Neuron (in vitro differentiated cells): ENCODE data around the gene FUT6.

ENCODE experiments used
- H2AFZ ChIP-seq: one replicate; pipeline ENCODE4 v1.6.1; 2013; ENCODE audit warnings: low read depth, mild to moderate bottlenecking, inconsistent platforms, low read length, moderate library complexity
- H3K27me3 ChIP-seq: one replicate; pipeline ENCODE4 v1.6.1; 2013; ENCODE audit warnings: low read length; ENCODE audit not compliant: insufficient read depth
- H3K36me3 ChIP-seq: one replicate; pipeline ENCODE4 v1.6.1; 2013; ENCODE audit warnings: low read length; ENCODE audit not compliant: insufficient read depth
- H3K4me1 ChIP-seq: one replicate; pipeline ENCODE4 v1.6.1; 2013; ENCODE audit warnings: low read length; ENCODE audit not compliant: insufficient read depth
- H3K4me3 ChIP-seq: 2 replicates; pipeline ENCODE4 v1.5.1; 2013; ENCODE audit warnings: mild to moderate bottlenecking, low read length, moderate library complexity
- H3K9me3 ChIP-seq: one replicate; pipeline ENCODE4 v1.6.1; 2013; ENCODE audit warnings: low read length

FUT6 gene

DNA sequence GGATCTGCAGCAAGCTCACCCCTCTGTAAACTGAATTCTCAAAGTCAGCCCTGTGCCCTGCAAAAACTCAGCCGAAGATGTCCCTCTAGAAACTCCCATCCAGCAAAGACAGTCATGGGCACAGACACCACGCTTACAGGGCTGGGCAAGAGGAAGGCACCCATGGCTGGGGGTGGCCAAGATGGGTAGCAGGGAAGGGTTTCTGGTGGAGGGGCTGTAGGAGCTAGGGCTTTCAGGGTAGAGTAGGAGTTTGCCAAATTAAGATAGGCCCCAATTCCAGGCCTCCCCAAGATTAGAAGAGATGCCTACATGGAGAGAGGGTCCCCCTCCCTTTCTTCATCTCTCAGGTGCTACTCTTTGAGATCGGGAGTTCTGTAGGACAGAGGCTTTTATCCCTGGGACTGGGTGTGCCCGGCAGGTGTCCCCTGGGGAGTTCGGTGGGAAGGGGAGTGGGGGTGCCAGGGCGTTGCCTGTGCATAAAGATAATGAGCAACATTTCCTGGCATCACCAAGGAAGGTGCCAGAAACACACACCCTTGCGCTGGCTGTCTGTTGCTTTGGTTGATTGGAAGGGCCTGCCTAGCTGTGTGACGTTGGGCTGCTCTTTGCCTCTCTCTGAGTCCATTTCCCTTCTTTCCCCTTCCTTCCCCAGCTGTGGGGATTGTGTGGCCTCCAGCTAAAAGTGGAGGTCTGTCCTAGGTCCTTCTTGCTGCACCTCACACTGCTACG is 25.2 kb downstream of the FUT6 start:
- Histone ChIP-seq H3K4me3 (no peak overlapping the region), H3K27me3 (no peaks in the 10 kb centered on the region), H2AFZ (no peak overlapping the region), H3K36me3 (no peaks in the 10 kb centered on the region), H3K4me1 (no peaks in the 10 kb centered on the region), H3K9me3 (no peaks in the 10 kb centered on the region)

DNA sequence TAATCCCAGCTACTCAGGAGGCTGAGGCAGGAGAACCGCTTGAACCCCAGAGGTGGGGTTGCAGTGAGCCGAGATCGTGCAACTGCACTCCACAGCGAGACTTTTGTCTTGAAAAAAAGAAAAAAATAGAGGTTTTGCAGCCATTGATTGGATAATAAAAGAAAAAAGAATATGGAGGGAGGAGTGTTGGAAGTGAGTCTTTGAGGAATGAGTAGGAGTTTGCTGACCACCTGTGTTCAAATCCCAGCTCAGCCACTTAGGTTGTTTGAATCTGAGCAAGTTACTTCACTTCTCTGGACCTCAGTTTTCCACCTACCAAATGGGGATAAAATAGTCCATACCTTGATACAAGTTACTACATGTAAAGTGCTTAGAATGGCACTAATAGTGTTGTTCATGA is 28.4 kb downstream of the FUT6 start:
- no peaks in the 10 kb centered on the region for H3K36me3 ChIP-seq
- H3K27me3 ChIP-seq = no peaks in the 10 kb centered on the region
- no peak overlapping the region for H2AFZ ChIP-seq
- no peaks in the 10 kb centered on the region for H3K4me1 ChIP-seq
- no peaks in the 10 kb centered on the region for H3K9me3 ChIP-seq
- H3K4me3 ChIP-seq = no peak overlapping the region

DNA sequence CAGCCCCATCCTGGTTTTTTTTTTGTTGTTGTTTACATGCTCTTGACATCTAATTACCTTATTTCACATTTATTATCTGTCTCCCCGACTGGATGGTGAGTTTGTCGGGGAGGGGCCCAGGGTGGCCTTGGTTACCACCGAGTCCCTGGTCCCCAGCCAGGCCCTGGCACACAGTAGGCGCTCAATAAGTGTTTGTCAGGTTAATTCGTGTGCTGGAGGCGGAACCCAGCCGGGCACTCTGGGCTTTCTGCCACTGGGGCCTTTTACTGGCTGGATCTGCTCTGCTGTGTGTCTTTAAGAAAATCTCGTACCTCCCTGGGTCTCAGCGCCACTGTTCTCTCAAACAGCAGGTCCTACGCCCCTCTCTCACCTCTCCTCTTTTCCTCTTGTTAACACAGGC is 30.0 kb downstream of the FUT6 start:
- H3K36me3 ChIP-seq = no peaks in the 10 kb centered on the region
- no peak overlapping the region for H3K4me3 ChIP-seq
- no peak overlapping the region for H2AFZ ChIP-seq
- no peaks in the 10 kb centered on the region for H3K4me1 ChIP-seq
- no peaks in the 10 kb centered on the region for H3K9me3 ChIP-seq
- H3K27me3 ChIP-seq = peaks cover 5% of the 10 kb centered on the region

DNA sequence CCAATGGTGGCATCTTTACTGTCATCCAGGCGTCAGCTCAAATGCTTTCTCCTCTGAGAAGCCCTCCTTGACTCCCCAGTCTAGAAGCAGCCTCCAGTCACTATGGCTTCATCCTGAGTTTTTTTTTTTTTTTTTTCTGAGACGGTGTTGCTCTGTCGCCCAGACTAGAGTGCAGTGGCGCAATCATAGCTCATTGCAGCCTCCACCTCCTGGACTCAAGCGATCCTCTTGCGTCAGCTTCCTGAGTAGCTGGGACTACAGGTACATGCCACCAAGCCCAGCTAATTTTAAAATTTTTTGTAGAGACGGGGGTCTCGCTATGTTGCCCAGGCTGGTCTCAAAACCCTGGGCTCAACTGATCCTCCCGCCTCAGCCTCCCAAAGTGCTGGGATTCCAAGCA is 30.4 kb downstream of the FUT6 start:
- Histone ChIP-seq H2AFZ (no peak overlapping the region), H3K4me3 (no peak overlapping the region), H3K27me3 (peaks cover 5% of the 10 kb centered on the region), H3K36me3 (no peaks in the 10 kb centered on the region), H3K9me3 (no peaks in the 10 kb centered on the region), H3K4me1 (no peaks in the 10 kb centered on the region)

DNA sequence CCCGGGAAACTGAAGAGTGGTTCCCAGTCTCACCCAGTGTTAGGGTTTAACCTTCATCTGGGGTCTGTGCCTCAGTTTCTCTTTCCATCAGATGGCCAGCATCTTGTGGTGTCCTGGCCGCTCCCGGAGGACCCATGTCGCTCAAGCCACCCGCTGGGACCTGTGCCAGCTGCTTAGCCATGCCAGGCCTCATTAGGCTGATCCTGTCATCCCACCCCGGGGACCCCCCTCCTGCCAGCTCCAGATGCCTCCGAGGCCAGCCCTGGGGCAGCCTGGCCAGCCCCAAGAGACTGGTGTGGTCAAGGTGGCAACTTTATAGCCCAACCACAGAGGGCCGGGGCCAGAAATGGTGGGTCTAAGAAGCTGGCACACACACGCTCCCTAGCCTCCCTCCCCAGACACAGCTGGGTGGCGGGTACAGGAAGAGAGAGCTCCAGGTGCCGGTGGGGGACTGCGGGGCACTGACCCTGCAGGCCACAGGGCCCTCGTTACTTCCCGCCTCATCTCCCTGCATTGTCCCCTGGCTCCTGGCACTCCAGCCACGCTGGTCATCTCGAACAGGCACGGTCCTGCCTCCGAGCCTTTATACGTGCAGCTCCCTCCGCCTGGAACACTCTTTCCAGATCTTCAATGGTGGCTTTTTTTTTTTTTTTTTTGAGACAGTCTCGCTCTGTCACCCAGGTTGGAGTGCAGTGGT is 31.2 kb downstream of the FUT6 start:
- H2AFZ ChIP-seq = no peak overlapping the region
- H3K36me3 ChIP-seq = no peaks in the 10 kb centered on the region
- H3K9me3 ChIP-seq = no peaks in the 10 kb centered on the region
- H3K4me3 ChIP-seq = no peak overlapping the region
- H3K4me1 ChIP-seq = no peaks in the 10 kb centered on the region
- peaks cover 5% of the 10 kb centered on the region for H3K27me3 ChIP-seq

DNA sequence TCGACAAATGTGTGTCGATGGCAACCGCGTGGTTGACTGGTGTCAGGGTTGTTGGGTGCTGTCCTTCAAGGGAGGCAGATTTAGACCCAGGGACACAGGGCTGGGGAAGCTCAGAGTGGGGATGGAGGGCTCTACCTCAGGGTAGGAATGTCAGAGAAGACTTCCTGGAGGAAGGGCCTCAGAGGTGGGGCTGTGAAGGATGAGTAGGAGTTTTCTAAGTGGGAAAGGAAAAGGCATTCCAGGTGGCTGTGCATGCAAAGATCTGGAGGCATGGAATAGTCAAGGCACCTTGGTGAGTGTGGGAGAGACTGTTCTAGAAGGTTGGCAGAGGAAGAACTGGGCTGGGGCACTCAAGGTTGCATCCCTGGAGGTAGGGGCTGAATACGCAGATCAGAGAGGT is 32.6 kb downstream of the FUT6 start:
- H2AFZ ChIP-seq = no peak overlapping the region
- no peak overlapping the region for H3K4me3 ChIP-seq
- peaks cover 8% of the 10 kb centered on the region for H3K4me1 ChIP-seq
- no peaks in the 10 kb centered on the region for H3K36me3 ChIP-seq
- peaks cover 5% of the 10 kb centered on the region for H3K27me3 ChIP-seq
- H3K9me3 ChIP-seq = no peaks in the 10 kb centered on the region

DNA sequence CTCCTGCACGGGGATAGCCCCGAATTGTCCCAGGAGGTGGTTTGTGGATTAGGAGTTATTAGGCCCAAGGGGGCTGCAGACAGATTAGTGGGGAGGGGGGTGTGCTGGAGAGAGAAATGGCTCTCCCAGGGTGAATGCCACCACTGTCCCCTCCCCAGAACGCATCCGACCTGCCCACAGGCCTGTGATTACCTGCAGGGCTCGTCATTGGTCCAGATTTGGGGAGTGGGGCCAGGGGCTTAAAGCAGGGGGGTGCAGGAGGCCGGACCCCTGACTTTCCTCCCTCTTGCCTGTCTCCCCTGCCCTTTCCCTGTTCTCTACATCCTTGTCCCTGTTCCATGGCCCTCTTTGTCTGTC is 33.4 kb downstream of the FUT6 start:
- Histone ChIP-seq H3K4me3 (no peak overlapping the region), H3K27me3 (peaks cover 5% of the 10 kb centered on the region), H2AFZ (no peak overlapping the region)

DNA sequence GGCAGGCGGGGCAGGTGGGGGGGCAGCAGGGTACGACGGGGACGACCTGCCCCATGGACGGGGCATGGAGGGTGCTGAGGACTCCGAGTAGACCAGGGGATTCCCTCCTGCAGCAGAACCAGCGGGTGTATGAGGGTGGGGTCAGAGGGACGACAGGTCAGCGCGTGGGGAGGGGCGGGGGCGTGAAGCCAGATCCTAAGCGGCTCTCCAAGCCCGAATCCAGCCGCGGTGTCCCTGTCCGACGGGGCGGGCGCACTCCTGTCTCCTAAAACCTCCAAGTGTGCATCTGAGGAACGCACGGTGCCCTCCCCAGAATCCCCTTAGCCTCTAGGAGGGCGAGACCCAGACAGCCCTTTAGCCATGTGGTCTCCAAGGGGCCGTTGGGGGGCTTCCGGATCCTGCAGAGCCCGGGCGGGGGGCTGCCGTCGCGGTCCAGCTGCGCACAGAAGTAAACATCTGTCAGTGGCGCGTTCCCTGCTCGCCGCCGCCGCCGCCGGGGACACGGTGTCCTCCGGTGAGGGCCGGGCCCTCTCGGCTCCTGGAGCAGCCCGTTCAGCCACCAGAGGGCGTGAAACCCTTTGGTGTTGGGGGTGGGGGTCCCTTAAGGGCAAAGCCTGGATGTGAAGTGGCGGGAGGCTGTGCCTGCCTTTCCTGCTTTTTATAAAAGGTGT is 33.9 kb downstream of the FUT6 start:
- Histone ChIP-seq H3K4me1 (peaks cover 11% of the 10 kb centered on the region), H3K36me3 (no peaks in the 10 kb centered on the region), H3K4me3 (no peak overlapping the region), H3K9me3 (no peaks in the 10 kb centered on the region), H2AFZ (no peak overlapping the region), H3K27me3 (peaks cover 5% of the 10 kb centered on the region)

More for the DNA sequence above, 33.4 kb downstream of the FUT6 start:
- no peaks in the 10 kb centered on the region for H3K36me3 ChIP-seq
- H3K4me1 ChIP-seq = peaks cover 11% of the 10 kb centered on the region
- H3K9me3 ChIP-seq = no peaks in the 10 kb centered on the region

DNA sequence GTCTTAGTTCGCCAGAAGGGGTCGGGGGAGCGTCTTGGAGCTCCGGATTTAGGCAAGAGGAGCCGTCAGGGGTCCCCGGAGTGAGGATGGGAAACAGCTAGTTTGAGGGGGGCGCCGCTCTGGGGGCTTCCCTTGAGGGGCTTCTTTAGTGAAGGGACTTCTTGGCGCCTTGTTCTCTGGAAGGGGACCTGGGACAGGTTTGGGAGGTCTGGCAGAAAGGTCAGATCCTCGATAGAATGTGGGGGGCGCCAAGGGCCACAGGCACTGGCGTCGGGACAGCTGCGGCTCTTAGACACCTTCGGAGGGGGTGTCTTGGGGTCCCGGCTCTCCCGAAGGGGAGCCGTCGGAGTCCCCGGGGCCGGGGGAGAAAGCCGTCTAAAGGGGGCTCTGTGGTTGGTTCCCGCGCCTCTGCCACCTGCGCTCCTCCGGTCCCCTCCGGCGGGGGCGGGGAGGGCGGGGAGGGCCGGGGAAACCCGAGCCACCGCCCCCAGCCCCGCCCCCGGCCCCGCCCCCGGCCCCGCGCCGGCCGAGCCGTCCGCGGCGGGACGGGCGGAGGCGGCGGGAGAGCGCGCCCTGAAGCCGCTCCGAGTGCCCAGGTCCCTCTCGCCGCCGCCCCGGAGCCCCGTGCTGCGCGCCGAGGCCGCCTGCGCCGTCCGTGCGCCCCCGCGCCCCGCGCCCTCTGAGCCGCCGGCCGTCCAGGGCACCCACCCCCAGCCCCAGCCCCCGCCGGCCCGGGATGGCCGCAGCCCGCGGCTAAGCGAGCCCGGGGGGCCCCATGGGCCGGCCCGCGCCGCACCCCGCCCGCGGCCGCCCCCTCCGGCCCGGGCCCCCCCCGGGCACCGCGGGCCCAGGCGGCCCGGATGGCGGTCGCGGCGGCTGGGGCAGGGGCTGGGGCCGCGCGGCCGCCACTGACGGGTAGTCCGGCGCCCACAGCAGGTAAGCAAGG is 34.7 kb downstream of the FUT6 start, which contains the start of gene NRTN:
Gene NRTN, plus strand, starts transcription at position 552 of the 946 bp plus-strand sequence. CDS start 19,099 bp downstream, outside the sequence.
- no peak within 1 kb of the TSS for H3K4me3 ChIP-seq

DNA sequence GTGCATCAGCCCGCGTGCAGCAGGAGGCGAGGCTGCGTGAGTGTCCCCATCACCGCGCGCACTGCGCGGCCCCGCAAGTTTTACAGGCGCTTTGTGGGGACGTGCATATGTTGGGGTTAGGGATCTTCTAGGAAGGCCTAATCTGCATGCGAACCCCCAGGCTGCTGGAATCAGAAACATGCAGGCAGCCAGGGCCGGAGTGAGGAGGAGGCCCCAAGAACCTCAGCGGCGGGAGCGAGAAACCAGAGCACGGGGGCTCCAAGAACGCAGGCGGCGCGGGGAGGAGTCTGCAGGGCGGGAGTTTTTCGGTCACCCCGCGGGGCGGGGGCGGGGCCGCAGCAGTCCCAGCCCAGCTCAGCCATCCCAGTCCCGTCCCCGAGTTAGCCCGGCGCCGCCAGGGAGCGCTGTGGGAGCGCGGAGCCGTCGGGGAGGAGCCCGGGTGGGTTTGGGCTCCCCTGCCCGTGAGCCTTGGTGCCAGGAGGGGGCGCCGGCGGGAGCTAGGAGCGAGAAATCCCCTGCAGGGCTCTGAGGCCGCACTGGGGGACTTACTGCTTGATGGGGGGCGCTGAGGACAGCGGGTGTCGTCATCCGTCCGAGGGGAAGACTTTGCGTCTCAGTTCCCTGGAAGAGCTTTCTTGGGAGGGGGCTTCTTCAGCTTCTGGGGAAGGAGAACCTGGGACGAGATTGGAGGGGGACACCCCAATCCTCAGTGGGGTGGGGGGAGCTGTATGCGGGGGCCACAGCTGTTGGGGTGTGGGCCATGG is 35.6 kb downstream of the FUT6 start:
- no peaks in the 10 kb centered on the region for H3K36me3 ChIP-seq
- H3K4me3 ChIP-seq = no peak overlapping the region
- H3K27me3 ChIP-seq = peaks cover 5% of the 10 kb centered on the region
- H2AFZ ChIP-seq = no peak overlapping the region
- H3K4me1 ChIP-seq = peaks cover 11% of the 10 kb centered on the region
- no peaks in the 10 kb centered on the region for H3K9me3 ChIP-seq

More for the DNA sequence above, 34.7 kb downstream of the FUT6 start, which contains the start of gene NRTN:
- Histone ChIP-seq H3K4me1 (peaks cover 11% of the 10 kb centered on the region), H3K36me3 (no peaks in the 10 kb centered on the region), H3K9me3 (no peaks in the 10 kb centered on the region), H2AFZ (no peak within 1 kb of the TSS), H3K27me3 (peaks cover 5% of the 10 kb centered on the region)

DNA sequence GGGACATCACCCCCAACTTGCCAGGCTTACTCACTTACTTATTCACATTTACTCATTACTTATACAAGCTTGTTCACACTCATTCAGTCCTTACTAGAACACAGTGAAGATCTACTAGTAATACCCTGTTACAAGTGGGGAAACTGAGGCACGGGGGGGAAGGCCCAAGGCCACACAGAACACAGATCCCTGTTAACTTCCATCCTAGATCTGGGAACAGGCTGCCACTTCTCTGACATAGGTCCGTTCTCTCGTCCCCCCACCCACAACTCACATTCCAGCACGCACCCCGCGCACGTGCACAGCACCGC is 36.1 kb downstream of the FUT6 start:
- H3K4me3 ChIP-seq = no peak overlapping the region

More for the DNA sequence above, 36.1 kb downstream of the FUT6 start:
- no peaks in the 10 kb centered on the region for H3K36me3 ChIP-seq
- H2AFZ ChIP-seq = no peak overlapping the region
- H3K4me1 ChIP-seq = peaks cover 11% of the 10 kb centered on the region
- peaks cover 5% of the 10 kb centered on the region for H3K27me3 ChIP-seq
- H3K9me3 ChIP-seq = no peaks in the 10 kb centered on the region
